Endothelial cell of umbilical vein (primary cell): ENCODE measurements around the gene MIOS. TPM values are rescaled to one million over a fixed set of nuclear protein-coding genes. Genes with fewer than 3 reads are reported as not detected.
A peak's percentile ranks its signal among the peaks of the same experiment; 100 is the strongest.

ENCODE experiments used
- BruUV-seq: library from RNA; stranded (reverse); fragments of 400-500 nt; replicated peaks from 2 replicates; lab custom pipeline; 2021; lab: Mats Ljungman, UMichigan
- CTCF ChIA-PET: fragments of 300-600, 350-600 bp; sonication (Branson Sonifier 250); formaldehyde crosslinking; loops from one replicate; lab custom pipeline; 2021; ENCODE audit warnings: antibody characterized with exemption, inconsistent platforms; lab: Charles Lee
- POLR2A ChIA-PET: fragments of 300-600, 350-600 bp; sonication (Branson Sonifier 250); formaldehyde crosslinking; loops from one replicate; lab custom pipeline; 2021; ENCODE audit warnings: antibody characterized with exemption, inconsistent platforms; lab: Charles Lee
- DNase-seq: peaks from one replicate; pipeline ENCODE4 v3.0.0-alpha.2; 2011; ENCODE audit warnings: low read depth, low spot score
- FAIRE-seq: peaks from 2 replicates; lab custom pipeline; 2011; peaks lifted over from hg19 to GRCh38; lab: Jason Lieb, UNC
- H2AFZ ChIP-seq: 2 replicates; pipeline ENCODE4 v1.6.0; 2012; ENCODE audit warnings: low read depth, low read length, control low read depth, inconsistent platforms
- H3K27ac ChIP-seq: 2 replicates; pipeline ENCODE4 v1.5.1; 2011; ENCODE audit warnings: low read depth, mild to moderate bottlenecking, control low read depth, low read length, moderate library complexity; ENCODE audit not compliant: insufficient read depth
- H3K27me3 ChIP-seq, 2 experiments: 2 replicates each; pipeline versions ENCODE4 v1.6.0 to v1.6.1; 2011; ENCODE audit warnings: low read length in 2 of 2, mixed read lengths in 1 of 2; ENCODE audit not compliant: control insufficient read depth in 2 of 2, insufficient read depth in 2 of 2
- H3K36me3 ChIP-seq, 2 experiments: 2 replicates in 1 of 2; 3 replicates in 1 of 2; pipeline ENCODE4 v1.5.1; 2011; ENCODE audit warnings: low read length in 2 of 2, mild to moderate bottlenecking in 1 of 2, moderate library complexity in 1 of 2; ENCODE audit not compliant: control insufficient read depth in 2 of 2, insufficient read depth in 2 of 2; ENCODE audit errors: extremely low read depth in 1 of 2
- H3K4me1 ChIP-seq: 3 replicates; pipeline ENCODE4 v1.5.1; 2011; ENCODE audit warnings: mild to moderate bottlenecking, low read length; ENCODE audit not compliant: control insufficient read depth, insufficient read depth; ENCODE audit errors: extremely low read depth
- H3K4me2 ChIP-seq: 2 replicates; pipeline ENCODE4 v1.6.1; 2011; ENCODE audit warnings: low read length, control low read depth, mixed read lengths; ENCODE audit not compliant: insufficient read depth
- H3K4me3 ChIP-seq, 3 experiments: fragments of 200-600 bp in 1 of 3; sonication (generic), shearing (Covaris generic) in 1 of 3; replicated peaks in 1 of 3; 2 replicates each; pipeline ENCODE4 v1.5.1; 2011 to 2016; ENCODE audit warnings: control low read depth in 3 of 3, low read length in 3 of 3, mild to moderate bottlenecking in 2 of 3, inconsistent platforms in 1 of 3, low read depth in 1 of 3, moderate library complexity in 1 of 3; ENCODE audit not compliant: insufficient read depth in 1 of 3
- H3K79me2 ChIP-seq: 2 replicates; pipeline ENCODE4 v1.6.0; 2012; ENCODE audit warnings: low read length, inconsistent platforms; ENCODE audit not compliant: control insufficient read depth, insufficient read depth
- H3K9ac ChIP-seq: replicated peaks from 2 replicates; pipeline ENCODE3; 2011; ENCODE audit warnings: low read length, control low read depth; ENCODE audit not compliant: insufficient read depth; ENCODE audit errors: extremely low read depth
- H3K9me1 ChIP-seq: replicated peaks from 3 replicates; pipeline ENCODE4 v1.6.0; 2011; ENCODE audit warnings: mild to moderate bottlenecking, low read length; ENCODE audit not compliant: control insufficient read depth, insufficient read depth; ENCODE audit errors: extremely low read depth
- H3K9me3 ChIP-seq: replicated peaks from 2 replicates; pipeline ENCODE4 v1.5.1; 2012; ENCODE audit warnings: low read length, inconsistent platforms; ENCODE audit not compliant: control insufficient read depth, insufficient read depth
- H4K20me1 ChIP-seq: replicated peaks from 2 replicates; pipeline ENCODE3; 2011; ENCODE audit warnings: mild to moderate bottlenecking, low read length; ENCODE audit not compliant: control insufficient read depth, insufficient read depth; ENCODE audit errors: extremely low read depth
- CTCF ChIP-seq, 2 donors: IDR thresholded peaks; 1 replicate in 1 of 2; 2 replicates in 1 of 2; pipeline ENCODE4 v1.5.1; 2011; ENCODE audit warnings: low read length in 2 of 2, mild to moderate bottlenecking in 2 of 2, moderate library complexity in 2 of 2, control low read depth in 1 of 2, inconsistent platforms in 1 of 2, low read depth in 1 of 2; ENCODE audit not compliant: insufficient read depth in 1 of 2; ENCODE audit errors: extremely low read depth in 1 of 2
- EZH2 ChIP-seq: IDR thresholded peaks from 2 replicates; pipeline ENCODE4 v1.6.1; 2012; ENCODE audit warnings: borderline replicate concordance, low read depth, mild to moderate bottlenecking, moderate library complexity, low read length, inconsistent platforms; ENCODE audit not compliant: severe bottlenecking
- FOS ChIP-seq: IDR thresholded peaks from 2 replicates; pipeline ENCODE4 v1.6.1; 2011; ENCODE audit warnings: mild to moderate bottlenecking, low read length, moderate library complexity, borderline replicate concordance; ENCODE audit not compliant: insufficient read depth
- GATA2 ChIP-seq: IDR thresholded peaks from 2 replicates; pipeline ENCODE4 v1.7.0; 2011; ENCODE audit warnings: low read depth, mild to moderate bottlenecking, moderate library complexity, mixed read lengths, low read length; ENCODE audit not compliant: insufficient read length, insufficient read depth
- JUN ChIP-seq: IDR thresholded peaks from 2 replicates; pipeline ENCODE4 v1.6.1; 2011; ENCODE audit warnings: borderline replicate concordance, low read depth; ENCODE audit not compliant: insufficient read length, insufficient read depth
- MAX ChIP-seq: IDR thresholded peaks from 2 replicates; pipeline ENCODE4 v1.6.1; 2011; ENCODE audit not compliant: insufficient read depth, insufficient read length
- MYC ChIP-seq: IDR thresholded peaks from one replicate; pipeline ENCODE4 v1.6.1; 2011; ENCODE audit warnings: mild to moderate bottlenecking, low read depth, low read length
- POLR2A ChIP-seq: IDR thresholded peaks from 2 replicates; pipeline ENCODE4 v1.6.1; 2012; ENCODE audit warnings: low read depth, mild to moderate bottlenecking, control low read depth, low read length
- POLR2AphosphoS5 ChIP-seq: IDR thresholded peaks from 2 replicates; pipeline ENCODE4 v1.6.1; 2012; ENCODE audit warnings: low read depth, mild to moderate bottlenecking, control low read depth, low read length, moderate library complexity; ENCODE audit not compliant: insufficient read depth
- dilution Hi-C: fragments of 300-500 bp; cut with MboI; formaldehyde crosslinking; loops from one replicate; pipeline ENCODE4 v1.15.0; 2019; ENCODE audit warnings: low sequenced_read_pairs; ENCODE audit not compliant: extremely low pct_ligation_motif_present
- intact Hi-C: fragments of 100-400 bp; cut with micrococcal nuclease; formaldehyde crosslinking; loops from one replicate; pipeline ENCODE4 v1.10.0; 2022
- polyA plus RNA-seq, 4 experiments: library from polyadenylated mRNA; depleted of rRNA in 3 of 4; stranded (reverse) in 3 of 4; unstranded in 1 of 4; fragments of >200 nt; gene quantifications; 2 replicates each; pipeline versions ENCODE4 v1.2.1 to v1.2.3, GENCODE V29; 2011 to 2012; ENCODE audit warnings: missing spikeins in 1 of 4
- total RNA-seq: library from RNA; stranded (reverse); gene quantifications from 2 replicates; pipeline ENCODE4 v1.2.3, GENCODE V29; 2021

The MIOS gene
- total and polyA plus RNA-seq, 2 donors (not counting 3 experiments of a cell fraction or from before 2014, with no cell fraction given), result 8.5 to 16.8 TPM

GRCh38 chr7:7568553-7568952 is 1.9 kb downstream of the MIOS start:
- CTCF ChIA-PET, result interaction anchor here (0.6 kb wide), 1 partner anchor 146 kb away, joined by 3 read pairs; no protein-coding TSS in a partner anchor

More at GRCh38 chr7:7568553-7568952, 1.9 kb downstream of the MIOS start:
- DNase-seq (no peak), FAIRE-seq (no peak)
- Histone ChIP-seq H3K27ac (no peak overlapping the region), H2AFZ (no peak overlapping the region), H3K9ac (no peak overlapping the region), H4K20me1 (no peaks in the 10 kb centered on the region), H3K36me3 (no peaks in the 10 kb centered on the region), H3K4me3 (no peak overlapping the region), H3K4me1 (peaks cover 10% of the 10 kb centered on the region), H3K9me1 (no peaks in the 10 kb centered on the region), H3K27me3 (no peaks in the 10 kb centered on the region), H3K79me2 (peaks cover 41% of the 10 kb centered on the region), H3K4me2 (peak overlapping the region; percentile 90), H3K9me3 (no peaks in the 10 kb centered on the region)
- no TSS peak for BruUV-seq
- intact Hi-C loops, result no loop called here
- dilution Hi-C loops, result no loop called here
- TF ChIP-seq MAX, result no peak
- TF ChIP-seq CTCF (IDR thresholded peaks at IDR 0.05; ENCODE audit: extremely low read depth in 1 of 2, insufficient read depth in 1 of 2, low read depth in 1 of 2, low read length in 2 of 2), result no peak
- TF ChIP-seq POLR2A, result no peak
- TF ChIP-seq MYC, result no peak
- no peak for TF ChIP-seq POLR2AphosphoS5
- no peak for TF ChIP-seq JUN
- no peak for TF ChIP-seq GATA2
- TF ChIP-seq FOS, result no peak
- no peak for TF ChIP-seq EZH2
- POLR2A ChIA-PET, result no interaction called here
